H9 (cell line): ENCODE measurements around the gene RERE. TPM values are rescaled to one million over a fixed set of nuclear protein-coding genes. Genes with fewer than 3 reads are reported as not detected.

Experiments used
- DNase-seq: peaks from one replicate; pipeline ENCODE4 v3.0.0-alpha.2; 2017
- H2AFZ ChIP-seq: one replicate; pipeline ENCODE4 v1.6.1; 2013; ENCODE audit warnings: mild to moderate bottlenecking, low read length, control low read depth, moderate library complexity
- H2AK5ac ChIP-seq: 2 replicates; pipeline ENCODE4 v1.6.1; 2013; ENCODE audit warnings: low read length, control low read depth, mixed read lengths; ENCODE audit not compliant: insufficient read length
- H2BK120ac ChIP-seq: one replicate; pipeline ENCODE4 v1.6.1; 2013; ENCODE audit warnings: low read depth, mild to moderate bottlenecking, low read length, control low read depth, inconsistent platforms; ENCODE audit not compliant: poor library complexity, severe bottlenecking
- H2BK12ac ChIP-seq: 2 replicates; pipeline ENCODE4 v1.6.1; 2013; ENCODE audit warnings: low read length, control low read depth, mixed read lengths, low read depth; ENCODE audit not compliant: insufficient read length
- H2BK15ac ChIP-seq: 2 replicates; pipeline ENCODE4 v1.6.1; 2013; ENCODE audit warnings: low read depth, low read length, control low read depth
- H2BK20ac ChIP-seq: one replicate; pipeline ENCODE4 v1.6.1; 2013; ENCODE audit warnings: low read depth, mild to moderate bottlenecking, low read length, control low read depth, inconsistent platforms; ENCODE audit not compliant: poor library complexity, severe bottlenecking
- H2BK5ac ChIP-seq: 2 replicates; pipeline ENCODE4 v1.6.1; 2013; ENCODE audit warnings: low read length, control low read depth, mixed read lengths; ENCODE audit not compliant: insufficient read length
- H3K14ac ChIP-seq: 2 replicates; pipeline ENCODE4 v1.6.1; 2013; ENCODE audit warnings: low read length, control low read depth; ENCODE audit not compliant: insufficient read depth
- H3K18ac ChIP-seq: 2 replicates; pipeline ENCODE4 v1.6.1; 2013; ENCODE audit warnings: low read depth, mild to moderate bottlenecking, mixed read lengths, low read length, control low read depth; ENCODE audit not compliant: insufficient read length
- H3K23ac ChIP-seq: 2 replicates; pipeline ENCODE4 v1.6.1; 2013; ENCODE audit warnings: low read length, control low read depth, mixed read lengths, low read depth; ENCODE audit not compliant: insufficient read length
- H3K23me2 ChIP-seq: 2 replicates; pipeline ENCODE4 v1.6.1; 2013; ENCODE audit warnings: low read depth, mild to moderate bottlenecking, mixed read lengths, low read length, control low read depth; ENCODE audit not compliant: insufficient read length, poor library complexity, severe bottlenecking
- H3K27ac ChIP-seq: 2 replicates; pipeline ENCODE4 v1.5.1; 2013; ENCODE audit warnings: low read length, control low read depth, mixed read lengths, low read depth; ENCODE audit not compliant: insufficient read length
- H3K27me3 ChIP-seq: 2 replicates; pipeline ENCODE4 v1.6.1; 2013; ENCODE audit warnings: low read length, control low read depth, inconsistent platforms; ENCODE audit not compliant: insufficient read depth
- H3K4ac ChIP-seq: 2 replicates; pipeline ENCODE4 v1.6.1; 2013; ENCODE audit warnings: low read depth, mild to moderate bottlenecking, control low read depth, inconsistent platforms, low read length, moderate library complexity
- H3K4me1 ChIP-seq: 2 replicates; pipeline ENCODE4 v1.6.1; 2013; ENCODE audit warnings: low read length, control low read depth, inconsistent platforms; ENCODE audit not compliant: insufficient read depth
- H3K4me2 ChIP-seq: 2 replicates; pipeline ENCODE4 v1.6.1; 2013; ENCODE audit warnings: low read length, control low read depth, mixed read lengths; ENCODE audit not compliant: insufficient read length, insufficient read depth
- H3K56ac ChIP-seq: 2 replicates; pipeline ENCODE4 v1.6.1; 2013; ENCODE audit warnings: low read depth, mild to moderate bottlenecking, mixed read lengths, low read length, control low read depth; ENCODE audit not compliant: insufficient read length
- H3K79me1 ChIP-seq: 2 replicates; pipeline ENCODE4 v1.6.1; 2013; ENCODE audit warnings: low read depth, mild to moderate bottlenecking, moderate library complexity, low read length, control low read depth, inconsistent platforms; ENCODE audit not compliant: insufficient read depth, poor library complexity, severe bottlenecking
- H3K79me2 ChIP-seq: 2 replicates; pipeline ENCODE4 v1.6.1; 2013; ENCODE audit warnings: low read length, control low read depth, inconsistent platforms; ENCODE audit not compliant: insufficient read depth
- H3K9ac ChIP-seq: 2 replicates; pipeline ENCODE4 v1.6.1; 2013; ENCODE audit warnings: low read length, control low read depth, mixed read lengths; ENCODE audit not compliant: insufficient read length; ENCODE audit errors: extremely low read depth
- H3K9me3 ChIP-seq: one replicate; pipeline ENCODE4 v1.6.1; 2013; ENCODE audit warnings: low read depth, low read length, inconsistent platforms; ENCODE audit not compliant: control insufficient read depth
- H3T11ph ChIP-seq: one replicate; pipeline ENCODE4 v1.6.1; 2013; ENCODE audit warnings: mild to moderate bottlenecking, low read length, control low read depth, inconsistent platforms
- H4K20me1 ChIP-seq: one replicate; pipeline ENCODE4 v1.6.1; 2013; ENCODE audit not compliant: control insufficient read depth, insufficient read length, insufficient read depth
- H4K5ac ChIP-seq: 2 replicates; pipeline ENCODE4 v1.6.1; 2013; ENCODE audit warnings: low read depth, mild to moderate bottlenecking, mixed read lengths, low read length, control low read depth; ENCODE audit not compliant: insufficient read length
- H4K8ac ChIP-seq: replicated peaks from 2 replicates; pipeline ENCODE4 v1.6.1; 2013; ENCODE audit warnings: low read length, control low read depth, mixed read lengths, low read depth; ENCODE audit not compliant: insufficient read length
- H4K91ac ChIP-seq: 2 replicates; pipeline ENCODE4 v1.6.1; 2013; ENCODE audit warnings: low read depth, mild to moderate bottlenecking, moderate library complexity, mixed read lengths, low read length, control low read depth; ENCODE audit not compliant: insufficient read length
- H3K27ac Mint-ChIP-seq, 3 experiments: 2 replicates in 2 of 3; 3 replicates in 1 of 3; pipeline ENCODE4 v1.8.0; 2020 to 2021; ENCODE audit warnings: mixed read lengths in 3 of 3, mild to moderate bottlenecking in 1 of 3, moderate library complexity in 1 of 3
- H3K27me3 Mint-ChIP-seq: 2 replicates; pipeline ENCODE4 v1.8.0; 2021; ENCODE audit warnings: low read depth, mild to moderate bottlenecking, moderate library complexity, mixed read lengths
- H3K36me3 Mint-ChIP-seq, 3 experiments: 2 replicates in 2 of 3; 3 replicates in 1 of 3; pipeline ENCODE4 v1.8.0; 2020 to 2021; ENCODE audit warnings: low read depth in 3 of 3, mixed read lengths in 3 of 3; ENCODE audit not compliant: insufficient read depth in 1 of 3
- H3K4me1 Mint-ChIP-seq, 2 experiments: 2 replicates each; pipeline ENCODE4 v1.8.0; 2020; ENCODE audit warnings: mixed read lengths in 2 of 2
- H3K4me3 Mint-ChIP-seq, 2 experiments: 2 replicates in 1 of 2; 3 replicates in 1 of 2; pipeline ENCODE4 v1.8.0; 2020 to 2021; ENCODE audit warnings: mild to moderate bottlenecking in 2 of 2, mixed read lengths in 2 of 2, moderate library complexity in 1 of 2
- H3K9me3 Mint-ChIP-seq, 2 experiments: 2 replicates in 1 of 2; 3 replicates in 1 of 2; pipeline ENCODE4 v1.8.0; 2020; ENCODE audit warnings: mild to moderate bottlenecking in 2 of 2, mixed read lengths in 2 of 2, moderate library complexity in 1 of 2
- total RNA-seq: library from RNA; stranded (reverse); gene quantifications from 2 replicates; pipeline ENCODE4 v1.2.1, GENCODE V29; 2021
- TF ChIP-seq, protein P1 (sequence below): fragments of 200-600 bp; sonication (generic); conservative IDR thresholded peaks from 3 replicates; pipeline ENCODE4 v1.8.0; 2021; ENCODE audit warnings: antibody characterized with exemption, mild to moderate bottlenecking

The RERE gene
- total RNA-seq, 1 experiment from 2014 or later: 103 TPM

DNA sequence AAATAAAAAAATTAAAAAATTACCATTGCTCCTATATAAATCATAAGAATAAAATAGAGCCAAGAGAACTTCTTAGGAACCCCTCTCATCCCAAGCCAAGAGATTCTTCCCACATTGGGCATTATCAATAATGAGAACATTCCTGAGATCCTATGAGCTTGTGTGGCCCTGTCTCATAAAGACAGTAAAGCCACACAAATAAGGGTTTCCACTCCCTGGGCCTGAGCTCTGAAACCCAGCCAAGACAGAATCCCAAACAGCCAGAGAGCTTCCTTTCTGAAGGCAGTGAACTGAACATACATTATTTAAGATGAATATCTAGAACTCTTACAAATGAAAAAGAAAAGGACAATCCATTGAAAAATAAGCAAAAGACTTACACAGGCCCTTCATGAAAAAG lies 431.2 kb downstream of the RERE start:
- Histone ChIP-seq H4K20me1 (no peaks in the 10 kb centered on the region), H2BK120ac (no peak overlapping the region), H3K18ac (no peak overlapping the region), H3K9me3 (no peaks in the 10 kb centered on the region), H3K56ac (no peak overlapping the region), H3K4me2 (no peak overlapping the region), H3K4me1 (no peaks in the 10 kb centered on the region; the same call in 1 of the 2 replicates), H2BK15ac (no peak overlapping the region), H3K27ac (no peak overlapping the region), H3K14ac (no peak overlapping the region), H3T11ph (no peak overlapping the region), H4K5ac (no peak overlapping the region), H3K9ac (no peak overlapping the region), H4K91ac (no peak overlapping the region), H2BK5ac (no peak overlapping the region), H2BK20ac (no peak overlapping the region), H2BK12ac (no peak overlapping the region), H3K79me2 (peaks cover 7% of the 10 kb centered on the region; the same call in 1 of the 2 replicates), H3K79me1 (peaks cover 2% of the 10 kb centered on the region), H4K8ac (no peak overlapping the region), H2AK5ac (no peak overlapping the region), H3K23ac (no peak overlapping the region), H3K23me2 (no peaks in the 10 kb centered on the region), H3K27me3 (no peaks in the 10 kb centered on the region), H2AFZ (no peak overlapping the region), H3K4ac (no peak overlapping the region)
- TF ChIP-seq, protein P1, sequence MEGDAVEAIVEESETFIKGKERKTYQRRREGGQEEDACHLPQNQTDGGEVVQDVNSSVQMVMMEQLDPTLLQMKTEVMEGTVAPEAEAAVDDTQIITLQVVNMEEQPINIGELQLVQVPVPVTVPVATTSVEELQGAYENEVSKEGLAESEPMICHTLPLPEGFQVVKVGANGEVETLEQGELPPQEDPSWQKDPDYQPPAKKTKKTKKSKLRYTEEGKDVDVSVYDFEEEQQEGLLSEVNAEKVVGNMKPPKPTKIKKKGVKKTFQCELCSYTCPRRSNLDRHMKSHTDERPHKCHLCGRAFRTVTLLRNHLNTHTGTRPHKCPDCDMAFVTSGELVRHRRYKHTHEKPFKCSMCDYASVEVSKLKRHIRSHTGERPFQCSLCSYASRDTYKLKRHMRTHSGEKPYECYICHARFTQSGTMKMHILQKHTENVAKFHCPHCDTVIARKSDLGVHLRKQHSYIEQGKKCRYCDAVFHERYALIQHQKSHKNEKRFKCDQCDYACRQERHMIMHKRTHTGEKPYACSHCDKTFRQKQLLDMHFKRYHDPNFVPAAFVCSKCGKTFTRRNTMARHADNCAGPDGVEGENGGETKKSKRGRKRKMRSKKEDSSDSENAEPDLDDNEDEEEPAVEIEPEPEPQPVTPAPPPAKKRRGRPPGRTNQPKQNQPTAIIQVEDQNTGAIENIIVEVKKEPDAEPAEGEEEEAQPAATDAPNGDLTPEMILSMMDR: no peak
- Mint-ChIP-seq H3K27me3 (no peaks in the 10 kb centered on the region; the same call in 1 of the 2 replicates), H3K36me3 (peaks cover 8 to 19% (median 13%) of the 10 kb centered on the region in 3 experiments; a peak in 6 of 7 replicates), H3K9me3 (no peaks in the 10 kb centered on the region), H3K4me1 (peaks cover 45 to 54% of the 10 kb centered on the region in 2 experiments), H3K27ac (peak overlapping the region in 1 of 3 experiments; percentile 33; a peak in 1 of 7 replicates), H3K4me3 (no peak overlapping the region)
- DNase-seq: no peak
